OCI-LY3 (cell line): ENCODE results near the gene STK32B.

ENCODE experiments used
- H2AFZ ChIP-seq: fragments of 200-600, 300-600 bp; shearing (Covaris generic); 2 replicates; pipeline ENCODE4 v1.6.0; 2014; ENCODE audit warnings: antibody characterized with exemption, low read depth, low read length
- H3K27ac ChIP-seq: fragments of 200-600, 300-600 bp; sonication (generic); 2 replicates; pipeline ENCODE4 v1.5.1; 2014; ENCODE audit warnings: mild to moderate bottlenecking, low read length, moderate library complexity, mixed read lengths
- H3K27me3 ChIP-seq: fragments of 200-600, 300-600 bp; sonication (generic); 2 replicates; pipeline ENCODE4 v1.6.1; 2014; ENCODE audit warnings: low read depth, low read length, mixed read lengths
- H3K36me3 ChIP-seq: fragments of 200-600, 300-600 bp; sonication (generic); replicated peaks from 2 replicates; pipeline ENCODE3; 2014; ENCODE audit warnings: low read depth, low read length, mixed read lengths
- H3K4me1 ChIP-seq: fragments of 300-600, 200-600 bp; sonication (generic); 2 replicates; pipeline ENCODE4 v1.6.1; 2014; ENCODE audit warnings: low read length, mixed read lengths
- H3K4me2 ChIP-seq: fragments of 200-600, 300-600 bp; sonication (generic); 2 replicates; pipeline ENCODE4 v1.6.1; 2014; ENCODE audit warnings: low read length, mixed read lengths
- H3K4me3 ChIP-seq: fragments of 300-600, 200-600 bp; sonication (generic); 2 replicates; pipeline ENCODE4 v1.5.1; 2014; ENCODE audit warnings: antibody characterized with exemption, mild to moderate bottlenecking, low read length, moderate library complexity
- H3K79me2 ChIP-seq: fragments of 300-600, 200-600 bp; shearing (Covaris generic); 2 replicates; pipeline ENCODE4 v1.6.1; 2014; ENCODE audit warnings: mild to moderate bottlenecking, low read length, mixed read lengths
- H3K9ac ChIP-seq: fragments of 300-600, 200-600 bp; shearing (Covaris generic); 2 replicates; pipeline ENCODE4 v1.6.0; 2014; ENCODE audit warnings: mild to moderate bottlenecking, low read length, moderate library complexity
- H3K9me3 ChIP-seq: fragments of 200-600, 300-600 bp; shearing (Covaris generic); 2 replicates; pipeline ENCODE4 v1.6.1; 2014; ENCODE audit warnings: low read length, mixed read lengths; ENCODE audit not compliant: insufficient read depth
- H4K20me1 ChIP-seq: fragments of 200-600, 300-600 bp; sonication (generic); 2 replicates; pipeline ENCODE4 v1.6.1; 2016; ENCODE audit warnings: low read length, mixed read lengths; ENCODE audit not compliant: insufficient read depth
- EZH2phosphoT487 ChIP-seq: fragments of 200-600 bp; shearing (Covaris generic); IDR thresholded peaks from 2 replicates; pipeline ENCODE4 v1.6.1; 2018; ENCODE audit warnings: antibody characterized with exemption, mixed run types, low read depth
- TF ChIP-seq, protein P1 (sequence below): fragments of 200-600, 300-600 bp; sonication (generic); IDR thresholded peaks from 2 replicates; pipeline ENCODE4 v1.5.1; 2014; ENCODE audit warnings: antibody characterized with exemption, low read length, low read depth

STK32B gene

DNA sequence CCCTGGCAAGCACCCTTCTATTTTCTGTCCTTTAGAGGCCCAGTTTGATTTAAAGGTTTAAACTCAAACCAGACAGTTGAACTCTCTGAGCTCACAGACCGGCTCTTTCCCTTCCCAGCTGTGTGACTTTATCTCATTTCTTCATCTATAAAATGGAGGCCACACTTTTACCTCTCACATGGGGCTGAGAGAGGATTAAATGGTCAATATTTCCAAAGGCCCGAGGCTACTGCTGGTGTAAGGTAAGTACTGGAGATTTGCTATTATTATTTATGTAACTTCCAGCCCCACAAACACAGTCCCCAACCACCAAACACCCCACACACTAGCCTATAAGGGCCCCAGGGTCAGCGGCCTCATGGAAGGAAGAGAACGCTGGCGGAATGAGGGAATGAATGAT is 18.5 kb upstream of the STK32B start:
- Histone ChIP-seq H2AFZ (no peak overlapping the region), H3K9ac (no peak overlapping the region)

DNA sequence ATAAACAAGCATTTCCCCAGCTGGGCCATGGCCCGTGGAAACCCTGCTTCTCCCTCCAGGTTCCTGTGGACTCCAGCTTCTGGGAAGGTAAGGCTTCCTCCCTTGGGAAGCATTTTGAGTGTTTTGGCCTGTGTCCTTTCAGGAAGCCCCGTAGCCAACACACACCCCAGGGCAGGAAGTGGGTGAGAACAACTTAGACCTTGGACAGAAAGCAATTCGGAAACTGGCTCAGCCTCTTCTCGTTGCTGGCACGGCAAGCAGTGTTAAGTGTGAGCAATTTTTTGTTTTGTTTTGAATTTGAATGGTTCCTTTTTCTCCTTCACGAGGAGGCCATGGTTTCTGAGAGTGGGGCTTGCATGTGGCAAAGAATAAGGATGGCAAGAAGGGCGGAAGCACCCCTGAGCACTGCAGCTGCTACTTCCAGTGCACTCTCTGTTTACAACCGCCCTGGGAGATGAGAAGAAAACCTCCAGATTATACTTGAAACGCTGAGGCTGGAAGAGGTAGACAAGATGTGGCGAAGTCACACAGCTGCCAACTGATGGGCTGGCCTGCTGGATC is 17.9 kb upstream of the STK32B start:
- Histone ChIP-seq H3K9ac (no peak overlapping the region), H3K4me2 (no peak overlapping the region), H4K20me1 (no peaks in the 10 kb centered on the region)

More for the DNA sequence above, 18.5 kb upstream of the STK32B start:
- Histone ChIP-seq H3K9me3 (no peaks in the 10 kb centered on the region), H3K27me3 (no peaks in the 10 kb centered on the region; the same call in 1 of the 2 replicates), H3K27ac (no peak overlapping the region), H3K4me2 (no peak overlapping the region), H3K4me1 (no peaks in the 10 kb centered on the region), H3K79me2 (no peaks in the 10 kb centered on the region), H3K36me3 (no peaks in the 10 kb centered on the region), H4K20me1 (no peaks in the 10 kb centered on the region), H3K4me3 (no peak overlapping the region)
- TF ChIP-seq, protein P1, sequence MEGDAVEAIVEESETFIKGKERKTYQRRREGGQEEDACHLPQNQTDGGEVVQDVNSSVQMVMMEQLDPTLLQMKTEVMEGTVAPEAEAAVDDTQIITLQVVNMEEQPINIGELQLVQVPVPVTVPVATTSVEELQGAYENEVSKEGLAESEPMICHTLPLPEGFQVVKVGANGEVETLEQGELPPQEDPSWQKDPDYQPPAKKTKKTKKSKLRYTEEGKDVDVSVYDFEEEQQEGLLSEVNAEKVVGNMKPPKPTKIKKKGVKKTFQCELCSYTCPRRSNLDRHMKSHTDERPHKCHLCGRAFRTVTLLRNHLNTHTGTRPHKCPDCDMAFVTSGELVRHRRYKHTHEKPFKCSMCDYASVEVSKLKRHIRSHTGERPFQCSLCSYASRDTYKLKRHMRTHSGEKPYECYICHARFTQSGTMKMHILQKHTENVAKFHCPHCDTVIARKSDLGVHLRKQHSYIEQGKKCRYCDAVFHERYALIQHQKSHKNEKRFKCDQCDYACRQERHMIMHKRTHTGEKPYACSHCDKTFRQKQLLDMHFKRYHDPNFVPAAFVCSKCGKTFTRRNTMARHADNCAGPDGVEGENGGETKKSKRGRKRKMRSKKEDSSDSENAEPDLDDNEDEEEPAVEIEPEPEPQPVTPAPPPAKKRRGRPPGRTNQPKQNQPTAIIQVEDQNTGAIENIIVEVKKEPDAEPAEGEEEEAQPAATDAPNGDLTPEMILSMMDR: no peak
- TF ChIP-seq EZH2phosphoT487: no peak

DNA sequence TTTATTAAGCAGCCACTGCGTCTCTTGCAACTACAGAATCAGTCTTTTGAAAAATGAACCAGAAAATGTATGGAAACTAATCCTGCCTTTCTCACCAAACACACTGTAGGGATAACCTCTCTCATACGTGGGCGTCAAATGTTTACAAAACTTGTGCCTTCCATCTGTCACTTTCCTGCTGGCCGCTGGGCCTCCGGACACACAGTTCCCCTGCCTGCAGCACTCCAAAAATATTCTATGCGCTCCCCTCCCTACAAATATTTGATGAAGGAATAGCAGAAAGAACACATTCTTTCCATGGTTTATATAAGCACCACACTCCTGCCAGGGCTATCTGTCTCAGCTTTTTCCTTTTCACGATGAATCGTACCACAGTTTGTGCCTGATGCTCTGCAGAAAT is 17.1 kb upstream of the STK32B start:
- Histone ChIP-seq H4K20me1 (no peaks in the 10 kb centered on the region), H3K36me3 (no peaks in the 10 kb centered on the region), H2AFZ (no peak overlapping the region), H3K27ac (no peak overlapping the region), H3K79me2 (no peaks in the 10 kb centered on the region), H3K9ac (no peak overlapping the region), H3K4me1 (no peaks in the 10 kb centered on the region), H3K4me2 (no peak overlapping the region), H3K27me3 (no peaks in the 10 kb centered on the region; the same call in none of the 2 replicates), H3K4me3 (no peak overlapping the region), H3K9me3 (no peaks in the 10 kb centered on the region)
- no peak for TF ChIP-seq EZH2phosphoT487
- TF ChIP-seq, protein P1: no peak

More for the DNA sequence above, 17.9 kb upstream of the STK32B start:
- no peak overlapping the region for H3K4me3 ChIP-seq
- H3K27ac ChIP-seq: no peak overlapping the region
- H3K4me1 ChIP-seq: no peaks in the 10 kb centered on the region
- H3K79me2 ChIP-seq: no peaks in the 10 kb centered on the region
- H3K36me3 ChIP-seq: no peaks in the 10 kb centered on the region
- no peaks in the 10 kb centered on the region for H3K9me3 ChIP-seq
- no peak overlapping the region for H2AFZ ChIP-seq
- H3K27me3 ChIP-seq: no peaks in the 10 kb centered on the region; the same call in none of the 2 replicates
- TF ChIP-seq EZH2phosphoT487: no peak
- TF ChIP-seq, protein P1: no peak

DNA sequence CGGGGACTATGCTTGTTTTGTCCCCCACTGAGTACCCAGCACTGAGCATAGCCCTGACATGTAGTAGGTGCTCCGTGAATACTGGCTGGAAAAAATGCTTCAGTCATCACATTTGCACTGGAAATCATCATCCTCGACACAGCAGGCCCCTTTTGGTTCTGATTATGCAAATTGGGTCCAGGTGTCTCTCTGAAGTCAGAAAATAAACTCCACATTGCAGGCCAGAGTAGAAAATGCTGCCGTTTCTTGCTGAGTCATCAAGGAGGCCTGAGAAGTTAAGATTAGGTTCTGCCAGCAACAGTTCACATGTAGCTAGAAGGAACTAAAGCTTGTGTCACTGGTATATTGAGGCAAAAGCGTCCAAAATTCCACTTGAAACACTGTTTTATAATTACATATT is 15.0 kb upstream of the STK32B start:
- TF ChIP-seq EZH2phosphoT487: no peak
- TF ChIP-seq, protein P1: no peak
- H3K9ac ChIP-seq: no peak overlapping the region
- H3K79me2 ChIP-seq: no peaks in the 10 kb centered on the region
- no peaks in the 10 kb centered on the region for H4K20me1 ChIP-seq
- H3K4me3 ChIP-seq: no peak overlapping the region
- no peak overlapping the region for H3K27ac ChIP-seq
- H3K4me1 ChIP-seq: no peaks in the 10 kb centered on the region
- no peaks in the 10 kb centered on the region for H3K36me3 ChIP-seq
- H2AFZ ChIP-seq: no peak overlapping the region
- no peaks in the 10 kb centered on the region; the same call in none of the 2 replicates for H3K27me3 ChIP-seq
- no peaks in the 10 kb centered on the region for H3K9me3 ChIP-seq
- H3K4me2 ChIP-seq: no peak overlapping the region
